COR-L47 (cell line): ENCODE measurements around the gene TMEM63A.
A peak's percentile ranks its signal among the peaks of the same experiment; 100 is the strongest.

ENCODE experiments used
- DNase-seq: peaks from one replicate; lab custom pipeline; 2025; lab: John Stamatoyannopoulos, UW

The TMEM63A gene

GRCh38 chr1:225866061-225866837 lies 15.9 kb downstream of the TMEM63A start:
- no peak for DNase-seq

DNA sequence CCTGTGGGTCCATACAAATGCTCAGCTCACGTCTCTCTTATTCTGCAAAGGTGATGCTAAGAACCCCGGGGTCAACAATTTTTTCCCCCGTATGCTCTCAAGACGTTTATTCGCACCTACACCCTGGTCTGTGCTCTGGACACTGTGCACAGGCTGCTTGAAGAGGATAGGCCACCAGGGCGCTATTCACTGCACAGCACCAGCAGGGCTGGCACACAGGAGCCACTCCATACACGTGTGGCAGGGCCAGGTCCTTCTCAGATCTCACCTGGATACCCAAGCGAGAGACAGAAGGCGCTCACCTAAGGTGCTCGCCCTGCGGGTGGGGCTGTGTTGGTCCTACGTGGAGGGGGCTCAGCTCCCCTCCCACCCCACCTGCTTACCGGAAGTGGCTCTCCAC lies 16.7 kb downstream of the TMEM63A start:
- no peak for DNase-seq

- DNase-seq = no peak
These were observed 19.0 kb downstream of the TMEM63A start for GRCh38 chr1:225863167-225863566.

- no peak for DNase-seq
These were observed 19.6 kb downstream of the TMEM63A start for GRCh38 chr1:225862581-225862950.

- no peak for DNase-seq
These were observed 20.2 kb downstream of the TMEM63A start for GRCh38 chr1:225861834-225862580.

- DNase-seq = no peak
These were observed 21.2 kb downstream of the TMEM63A start for GRCh38 chr1:225860876-225861441.

- DNase-seq = no peak
These were observed 22.1 kb downstream of the TMEM63A start for GRCh38 chr1:225860107-225860506.

- no peak for DNase-seq
These were observed 23.0 kb downstream of the TMEM63A start for GRCh38 chr1:225859151-225859550.

GRCh38 chr1:225857256-225857655 lies 24.9 kb downstream of the TMEM63A start:
- DNase-seq = no peak

- no peak for DNase-seq
These were observed 26.5 kb downstream of the TMEM63A start for GRCh38 chr1:225855503-225856300.

DNA sequence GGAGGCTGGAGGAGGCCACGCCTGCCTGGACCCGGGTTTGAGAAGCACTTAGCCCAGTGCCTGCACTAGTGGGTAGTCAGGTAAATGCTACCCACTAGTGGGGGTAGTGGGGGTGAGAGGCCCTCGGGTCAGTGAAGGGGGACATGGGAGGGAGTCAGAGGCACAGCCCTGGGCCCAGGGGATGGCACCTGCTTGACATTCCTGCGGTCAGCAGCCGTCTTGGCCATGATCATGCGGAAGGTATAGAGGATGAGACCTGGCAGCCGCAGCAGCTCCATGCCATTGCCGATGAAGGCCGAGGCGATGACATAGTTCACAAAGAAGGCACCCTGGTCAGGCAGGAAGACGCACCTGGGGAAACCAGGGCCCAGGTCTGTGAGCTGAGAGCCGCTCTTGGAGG lies 28.7 kb downstream of the TMEM63A start:
- no peak for DNase-seq

DNA sequence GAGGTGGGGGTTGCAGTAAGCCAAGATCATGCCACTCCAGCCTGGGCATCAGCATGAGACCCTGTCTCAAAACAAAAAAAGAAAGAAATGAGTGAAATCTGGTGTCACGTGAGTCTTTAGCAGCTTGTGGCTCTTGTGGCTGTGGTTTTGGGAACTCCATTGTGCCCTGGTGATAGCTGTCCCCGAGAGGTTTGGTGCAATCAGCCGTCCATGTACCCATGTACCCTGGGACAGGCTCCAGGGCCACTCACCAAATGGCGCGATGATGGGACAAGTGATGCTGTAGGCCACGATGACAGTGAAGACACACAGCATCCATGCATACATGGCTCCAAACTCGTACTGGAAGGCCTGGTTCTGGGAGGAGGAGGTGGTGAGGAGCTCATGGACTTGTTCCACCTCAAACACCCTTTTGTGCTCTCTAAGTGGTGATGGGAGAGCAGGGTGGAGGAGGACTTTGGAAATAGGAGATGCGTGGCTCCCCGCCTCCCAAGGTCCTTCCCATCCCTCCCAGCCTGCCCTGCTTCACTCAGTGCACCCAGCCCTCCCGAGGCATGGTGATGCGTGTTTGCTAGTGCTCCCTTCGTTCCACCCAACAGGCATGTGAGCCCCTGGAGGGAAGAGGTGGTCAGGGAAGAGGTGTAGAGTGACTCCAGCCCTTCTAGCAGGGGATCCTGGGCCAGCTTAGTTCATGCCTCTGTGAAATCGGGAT lies 29.6 kb downstream of the TMEM63A start:
- no peak for DNase-seq

- DNase-seq = no peak
These were observed 30.4 kb downstream of the TMEM63A start for GRCh38 chr1:225851805-225852204.

GRCh38 chr1:225850370-225850769 lies 31.8 kb downstream of the TMEM63A start:
- DNase-seq = no peak

- no peak for DNase-seq
These were observed 32.3 kb downstream of the TMEM63A start for GRCh38 chr1:225849925-225850324.

GRCh38 chr1:225848030-225848955 lies 33.9 kb downstream of the TMEM63A start:
- DNase-seq = no peak

DNA sequence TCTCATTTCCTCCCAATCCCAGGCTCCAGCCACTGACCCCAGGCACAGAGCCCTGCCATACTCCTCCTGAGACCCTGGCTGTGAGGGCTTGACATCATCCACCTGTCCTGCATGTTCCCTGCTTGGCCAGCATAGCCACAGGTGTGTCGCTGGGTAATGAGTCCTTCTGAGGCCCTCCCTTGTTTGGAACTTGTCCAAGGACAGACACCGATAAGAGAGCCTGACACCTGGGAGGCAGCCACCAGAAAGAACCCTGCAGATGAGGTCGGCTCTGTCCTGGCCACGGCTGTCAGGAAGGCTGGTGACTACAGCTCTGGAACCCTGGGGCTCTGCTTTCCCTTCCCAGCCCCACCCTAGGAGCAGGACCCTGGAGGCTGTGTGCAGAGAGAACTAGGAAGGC lies 34.6 kb downstream of the TMEM63A start:
- DNase-seq = peak; percentile 88

- no peak for DNase-seq
These were observed 35.6 kb downstream of the TMEM63A start for GRCh38 chr1:225846331-225847310.

GRCh38 chr1:225845571-225846259 lies 36.5 kb downstream of the TMEM63A start:
- DNase-seq = peak; percentile 76
